MCF 10A (cell line): ENCODE results near the gene GSG1L. TPM values are rescaled to one million over a fixed set of nuclear protein-coding genes. Genes with fewer than 3 reads are reported as not detected.

ENCODE experiments used
- BruUV-seq: library from RNA; stranded (reverse); fragments of 400-500 nt; replicated peaks from 2 replicates; lab custom pipeline; 2021; lab: Mats Ljungman, UMichigan
- CTCF ChIA-PET: fragments of 300-600 bp; sonication (Branson Sonifier 250); formaldehyde crosslinking; extraction: SDS; loops from one replicate; lab custom pipeline; 2021; ENCODE audit warnings: antibody characterized with exemption, inconsistent platforms; lab: Yijun Ruan, JAX
- POLR2A ChIA-PET: fragments of 300-600, 350-650 bp; sonication (Branson Sonifier 250); formaldehyde crosslinking; extraction: SDS; loops from one replicate; lab custom pipeline; 2020; ENCODE audit warnings: antibody characterized with exemption, inconsistent platforms; lab: Yijun Ruan, JAX
- DNase-seq: peaks from one replicate; pipeline ENCODE4 v3.0.0-alpha.2; 2018; ENCODE audit not compliant: unreplicated experiment
- H3K27ac Mint-ChIP-seq: one replicate; pipeline ENCODE4 v1.8.0; 2022; ENCODE audit warnings: mild to moderate bottlenecking, low read depth, mixed read lengths; ENCODE audit not compliant: unreplicated experiment
- H3K27me3 Mint-ChIP-seq: one replicate; pipeline ENCODE4 v1.8.0; 2022; ENCODE audit warnings: mixed read lengths; ENCODE audit not compliant: insufficient read depth, unreplicated experiment
- H3K36me3 Mint-ChIP-seq: one replicate; pipeline ENCODE4 v1.8.0; 2022; ENCODE audit warnings: mild to moderate bottlenecking, moderate library complexity, mixed read lengths; ENCODE audit not compliant: insufficient read depth, unreplicated experiment
- H3K4me1 Mint-ChIP-seq: one replicate; pipeline ENCODE4 v1.8.0; 2022; ENCODE audit warnings: mixed read lengths; ENCODE audit not compliant: insufficient read depth, unreplicated experiment
- H3K4me3 Mint-ChIP-seq: one replicate; pipeline ENCODE4 v1.8.0; 2022; ENCODE audit warnings: mild to moderate bottlenecking, moderate library complexity, mixed read lengths; ENCODE audit not compliant: unreplicated experiment
- H3K9me3 Mint-ChIP-seq: one replicate; pipeline ENCODE4 v1.8.0; 2022; ENCODE audit warnings: mixed read lengths; ENCODE audit not compliant: unreplicated experiment
- CTCF ChIP-seq: fragments of 200-600 bp; IDR thresholded peaks from one replicate; pipeline ENCODE4 v1.8.0; 2022; ENCODE audit warnings: antibody characterized with exemption, mild to moderate bottlenecking; ENCODE audit not compliant: unreplicated experiment
- intact Hi-C: fragments of 100-400 bp; cut with micrococcal nuclease; formaldehyde crosslinking; loops from 2 replicates; pipeline ENCODE4 v1.14.1; 2022
- total RNA-seq: library from RNA; stranded (reverse); gene quantifications from 2 replicates; pipeline ENCODE4 v1.2.3, GENCODE V29; 2022

GSG1L gene
- total RNA-seq, 1 experiment from 2014 or later: not detected

GRCh38 chr16:27849621-27850020 is 213.9 kb downstream of the GSG1L start:
- peaks cover 55% of the 10 kb centered on the region for H3K27me3 Mint-ChIP-seq
- intact Hi-C loops: no loop called here
- H3K4me3 Mint-ChIP-seq: no peak overlapping the region
- POLR2A ChIA-PET: no interaction called here
- no peaks in the 10 kb centered on the region for H3K9me3 Mint-ChIP-seq
- no peak overlapping the region for H3K27ac Mint-ChIP-seq
- DNase-seq: no peak
- TF ChIP-seq CTCF: no peak
- H3K4me1 Mint-ChIP-seq: no peaks in the 10 kb centered on the region
- H3K36me3 Mint-ChIP-seq: no peaks in the 10 kb centered on the region
- CTCF ChIA-PET: no interaction called here
- no TSS peak for BruUV-seq

- H3K4me1 Mint-ChIP-seq: no peaks in the 10 kb centered on the region
- H3K9me3 Mint-ChIP-seq: no peaks in the 10 kb centered on the region
- intact Hi-C loops: no loop called here
- POLR2A ChIA-PET: no interaction called here
- CTCF ChIA-PET: interaction anchor here (0.5 kb wide), 1 partner anchor 68 kb away, joined by 3 read pairs; no protein-coding TSS in a partner anchor
- no TSS peak for BruUV-seq
- TF ChIP-seq CTCF: no peak
- H3K27ac Mint-ChIP-seq: no peak overlapping the region
- DNase-seq: no peak
- H3K27me3 Mint-ChIP-seq: peaks cover 33% of the 10 kb centered on the region
- H3K36me3 Mint-ChIP-seq: no peaks in the 10 kb centered on the region
- H3K4me3 Mint-ChIP-seq: no peak overlapping the region
These were observed 216.4 kb downstream of the GSG1L start for GRCh38 chr16:27847030-27847550.

- ChIA-PET POLR2A (no interaction called here), CTCF (no interaction called here)
- intact Hi-C loops: no loop called here
- Mint-ChIP-seq H3K4me1 (no peaks in the 10 kb centered on the region), H3K4me3 (no peak overlapping the region), H3K36me3 (no peaks in the 10 kb centered on the region), H3K27me3 (peaks cover 10% of the 10 kb centered on the region), H3K27ac (no peak overlapping the region), H3K9me3 (no peaks in the 10 kb centered on the region)
- TF ChIP-seq CTCF: no peak
- BruUV-seq: no TSS peak
- no peak for DNase-seq
These were observed 218.7 kb downstream of the GSG1L start for GRCh38 chr16:27844826-27845225.

GRCh38 chr16:27843800-27844199 is 219.7 kb downstream of the GSG1L start:
- CTCF ChIA-PET: interaction anchor here (0.7 to 1.3 kb wide), 2 partner anchors 227 to 608 kb away, joined by 3 to 5 read pairs; no protein-coding TSS in a partner anchor

More at GRCh38 chr16:27843800-27844199, 219.7 kb downstream of the GSG1L start:
- no peaks in the 10 kb centered on the region for H3K4me1 Mint-ChIP-seq
- no peak overlapping the region for H3K4me3 Mint-ChIP-seq
- H3K27me3 Mint-ChIP-seq: peaks cover 8% of the 10 kb centered on the region
- DNase-seq: no peak
- no TSS peak for BruUV-seq
- no peaks in the 10 kb centered on the region for H3K36me3 Mint-ChIP-seq
- H3K27ac Mint-ChIP-seq: no peak overlapping the region
- intact Hi-C loops: no loop called here
- POLR2A ChIA-PET: no interaction called here
- no peak for TF ChIP-seq CTCF
- no peaks in the 10 kb centered on the region for H3K9me3 Mint-ChIP-seq
